HepG2 (cell line): Measurements from ENCODE around the gene TACC2. TPM values are rescaled to one million over a fixed set of nuclear protein-coding genes. Genes with fewer than 3 reads are reported as not detected.

Experiments
- ATAC-seq: fragments of 200-7000 bp; cut with Tn5 transposase; 3 replicates; pipeline ENCODE4 v1.9.1; 2020; ENCODE audit warnings: mild to moderate bottlenecking, moderate library complexity
- BruUV-seq: library from RNA; stranded (reverse); fragments of 400-500 nt; replicated peaks from 2 replicates; lab custom pipeline; 2021; lab: Mats Ljungman, UMichigan
- CTCF ChIA-PET: fragments of 300-600 bp; formaldehyde crosslinking; extraction: SDS; loops from one replicate; lab custom pipeline; 2021; ENCODE audit warnings: low total read pairs, inconsistent platforms, low intra/inter-chr PET ratio; lab: Yijun Ruan, JAX
- POLR2A ChIA-PET: fragments of 350-600 bp; sonication (Branson Sonifier 250); formaldehyde crosslinking; loops from one replicate; lab custom pipeline; 2020; ENCODE audit warnings: antibody characterized with exemption, inconsistent platforms; lab: Yijun Ruan, JAX
- DNase-seq: peaks from one replicate; pipeline ENCODE4 v3.0.0-alpha.2; 2015; ENCODE audit warnings: low spot score
- FAIRE-seq: peaks from 3 replicates; lab custom pipeline; 2011; peaks lifted over from hg19 to GRCh38; lab: Jason Lieb, UNC
- H2AFZ ChIP-seq: one replicate; pipeline ENCODE4 v1.6.1; 2011; ENCODE audit warnings: low read length, inconsistent platforms
- H3K27ac ChIP-seq: fragments of 300-600 bp; 3 replicates; pipeline ENCODE4 v1.8.0; 2011; ENCODE audit warnings: mixed run types, mild to moderate bottlenecking, mixed read lengths, low read length, inconsistent platforms; ENCODE audit not compliant: insufficient read depth; ENCODE audit errors: extremely low read length
- H3K27me3 ChIP-seq, 2 experiments: fragments of 200-600 bp in 1 of 2; 2 replicates in 1 of 2; 3 replicates in 1 of 2; pipeline versions ENCODE4 v1.6.0 to v1.8.0; 2011; ENCODE audit warnings: low read length in 2 of 2, mild to moderate bottlenecking in 2 of 2, moderate library complexity in 2 of 2, inconsistent platforms in 1 of 2; ENCODE audit not compliant: insufficient read depth in 2 of 2, control insufficient read depth in 1 of 2
- H3K36me3 ChIP-seq, 2 experiments: fragments of 200-600 bp in 1 of 2; replicated peaks in 1 of 2; 2 replicates in 1 of 2; 3 replicates in 1 of 2; pipeline versions ENCODE4 v1.5.1 to v1.8.0; 2011; ENCODE audit warnings: low read length in 2 of 2, inconsistent platforms in 1 of 2; ENCODE audit not compliant: insufficient read depth in 2 of 2, control insufficient read depth in 1 of 2
- H3K4me1 ChIP-seq: 2 replicates; pipeline ENCODE4 v1.5.1; 2012; ENCODE audit warnings: low read length, inconsistent platforms; ENCODE audit not compliant: insufficient read depth
- H3K4me2 ChIP-seq: 2 replicates; pipeline ENCODE4 v1.6.0; 2011; ENCODE audit warnings: low read depth, low read length, inconsistent platforms
- H3K4me3 ChIP-seq, 3 experiments: fragments of 200-600 bp in 1 of 3; sonication (generic), shearing (Covaris generic) in 1 of 3; replicated peaks in 1 of 3; 2 replicates each; pipeline ENCODE4 v1.5.1; 2011 to 2016; ENCODE audit warnings: low read length in 3 of 3, inconsistent platforms in 2 of 3, low read depth in 2 of 3, mild to moderate bottlenecking in 2 of 3, control low read depth in 1 of 3, mixed read lengths in 1 of 3; ENCODE audit not compliant: insufficient read depth in 1 of 3
- H3K79me2 ChIP-seq: one replicate; pipeline ENCODE4 v1.6.1; 2011; ENCODE audit warnings: low read length, inconsistent platforms; ENCODE audit not compliant: insufficient read depth
- H3K9ac ChIP-seq: 2 replicates; pipeline ENCODE4 v1.6.0; 2011; ENCODE audit warnings: mild to moderate bottlenecking, low read depth, low read length, inconsistent platforms; ENCODE audit not compliant: insufficient read depth
- H3K9me3 ChIP-seq: 2 replicates; pipeline ENCODE4 v1.5.1; 2012; ENCODE audit warnings: mild to moderate bottlenecking, low read length
- H4K20me1 ChIP-seq: 2 replicates; pipeline ENCODE4 v1.6.0; 2011; ENCODE audit warnings: inconsistent platforms, mild to moderate bottlenecking, low read length, moderate library complexity; ENCODE audit not compliant: insufficient read depth
- HIVEP1 ChIP-seq: sonication (generic); formaldehyde crosslinking; IDR thresholded peaks from 2 replicates; pipeline ENCODE4 v1.4.0; 2020; ENCODE audit warnings: mild to moderate bottlenecking, missing genetic modification reagents
- JARID2 ChIP-seq: sonication (generic); formaldehyde crosslinking; IDR thresholded peaks from 2 replicates; pipeline ENCODE4 v1.8.1; 2023; ENCODE audit warnings: missing genetic modification reagents, inconsistent platforms; ENCODE audit not compliant: insufficient replicate concordance
- NFATC3 ChIP-seq: sonication (generic); formaldehyde crosslinking; IDR thresholded peaks from 2 replicates; pipeline ENCODE4 v1.5.1; 2020; ENCODE audit warnings: mild to moderate bottlenecking, missing genetic modification reagents
- NFRKB ChIP-seq: fragments of 450-650 bp; IDR thresholded peaks from 2 replicates; pipeline ENCODE4 v1.6.1; 2017
- PAX8 ChIP-seq: sonication (generic); formaldehyde crosslinking; IDR thresholded peaks from 2 replicates; pipeline ENCODE4 v1.8.0; 2022; ENCODE audit warnings: mild to moderate bottlenecking, missing genetic modification reagents, borderline replicate concordance
- ZNF251 ChIP-seq: sonication (generic); formaldehyde crosslinking; IDR thresholded peaks from 2 replicates; pipeline ENCODE4 v1.9.0; 2021; ENCODE audit warnings: mild to moderate bottlenecking, missing genetic modification reagents
- ZNF451 ChIP-seq: sonication (generic); formaldehyde crosslinking; IDR thresholded peaks from 2 replicates; pipeline ENCODE4 v1.5.0; 2020; ENCODE audit warnings: mild to moderate bottlenecking, missing genetic modification reagents
- ZNF782 ChIP-seq: sonication (generic); formaldehyde crosslinking; IDR thresholded peaks from 2 replicates; pipeline ENCODE4 v1.4.0; 2020; ENCODE audit warnings: missing genetic modification reagents, mild to moderate bottlenecking, borderline replicate concordance
- ZNF792 ChIP-seq: IDR thresholded peaks from 2 replicates; pipeline ENCODE4 v1.6.1; 2016
- WGBS: methylation state at CpG from one replicate; pipeline ENCODE4 v1.1.6; 2017; ENCODE audit warnings: low lambda C conversion rate; 5-methylcytosine and 5-hydroxymethylcytosine counted together
- in situ Hi-C: cut with HindIII; loops from 2 replicates; pipeline ENCODE4 v1.10.0; 2017; ENCODE audit warnings: low pct_unique_long_range_greater_than_20kb; ENCODE audit not compliant: extremely low pct_ligation_motif_present
- intact Hi-C: fragments of 100-400 bp; cut with micrococcal nuclease; formaldehyde crosslinking; loops from one replicate; pipeline ENCODE4 v1.10.0; 2022; ENCODE audit not compliant: unreplicated experiment
- polyA plus RNA-seq, 8 experiments: library from polyadenylated mRNA; depleted of rRNA in 3 of 8; stranded (reverse) in 7 of 8; unstranded in 1 of 8; fragments of >200 nt; fragmentation: Illumina TruSeq in 4 of 8; extraction: Trizol in 4 of 8; gene quantifications; 2 replicates each; pipeline versions ENCODE4 v1.2.1 to v1.2.3, GENCODE V29; 2011 to 2016; ENCODE audit warnings: low read depth in 4 of 8, missing spikeins in 1 of 8, mixed read lengths in 1 of 8; ENCODE audit not compliant: insufficient read depth in 1 of 8
- total RNA-seq, 5 experiments: library from RNA; depleted of rRNA; stranded (reverse); fragments of >200 nt; fragmentation: Illumina TruSeq; extraction: Trizol; gene quantifications; 2 replicates each; pipeline ENCODE4 v1.2.3, GENCODE V29; 2016; ENCODE audit warnings: low read depth in 1 of 5
- TF ChIP-seq, protein P1 (sequence below): sonication (generic); formaldehyde crosslinking; IDR thresholded peaks from 2 replicates; pipeline ENCODE4 v1.8.0; 2022; ENCODE audit warnings: missing genetic modification reagents, mild to moderate bottlenecking, inconsistent platforms, borderline replicate concordance
- TF ChIP-seq, protein P2 (sequence below): IDR thresholded peaks from 2 replicates; pipeline ENCODE4 v1.6.1; 2016; ENCODE audit warnings: missing compliant biosample characterization, missing genetic modification reagents, borderline replicate concordance

TACC2 gene
- total and polyA plus RNA-seq, 2 of the 13 experiments (the other 11 are each of a cell fraction or from before 2014, with no cell fraction given) = 11.8 to 16.0 TPM

DNA sequence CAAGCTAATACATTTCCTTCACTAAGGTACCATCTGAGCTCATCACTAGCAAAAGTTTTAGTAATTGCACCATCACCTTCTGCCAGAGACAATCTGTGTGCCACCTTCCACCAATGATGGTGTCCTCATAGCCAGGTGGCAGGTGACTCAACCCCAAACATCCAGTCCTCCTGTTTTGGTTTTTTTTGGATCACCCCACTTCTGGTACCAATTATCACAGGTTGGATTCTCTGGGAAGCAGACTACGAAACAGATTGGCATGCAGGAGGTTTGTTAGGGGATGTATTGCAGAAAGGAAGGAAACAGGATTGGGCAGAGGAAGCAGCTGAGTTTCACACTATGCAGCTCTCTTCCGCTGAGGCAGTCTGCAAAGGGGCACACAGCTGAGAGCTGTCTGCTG is 4.5 kb upstream of the TACC2 start:
- Histone ChIP-seq H3K36me3 (no peaks in the 10 kb centered on the region), H3K27ac (no peak overlapping the region), H3K4me3 (no peak overlapping the region), H3K9ac (no peak overlapping the region), H3K9me3 (peaks cover 10% of the 10 kb centered on the region), H4K20me1 (no peaks in the 10 kb centered on the region), H2AFZ (no peak overlapping the region), H3K4me2 (no peak overlapping the region), H3K79me2 (no peaks in the 10 kb centered on the region), H3K4me1 (peaks cover 32% of the 10 kb centered on the region), H3K27me3 (no peaks in the 10 kb centered on the region)
- ChIA-PET POLR2A (no interaction called here), CTCF (no interaction called here)
- intact Hi-C loops (no loop called here), in situ Hi-C loops (no loop called here)
- no peak for ATAC-seq
- BruUV-seq = no TSS peak
- no peak for FAIRE-seq
- no peak for DNase-seq
- 100% methylated on average over 2 of the region's 2 CpGs for WGBS
- TF ChIP-seq NFATC3 (CRISPR knock-in tag) = no peak
- no peak for TF ChIP-seq ZNF782 (CRISPR knock-in tag)
- no peak for TF ChIP-seq NFRKB
- no peak for TF ChIP-seq PAX8
- TF ChIP-seq, protein P1, sequence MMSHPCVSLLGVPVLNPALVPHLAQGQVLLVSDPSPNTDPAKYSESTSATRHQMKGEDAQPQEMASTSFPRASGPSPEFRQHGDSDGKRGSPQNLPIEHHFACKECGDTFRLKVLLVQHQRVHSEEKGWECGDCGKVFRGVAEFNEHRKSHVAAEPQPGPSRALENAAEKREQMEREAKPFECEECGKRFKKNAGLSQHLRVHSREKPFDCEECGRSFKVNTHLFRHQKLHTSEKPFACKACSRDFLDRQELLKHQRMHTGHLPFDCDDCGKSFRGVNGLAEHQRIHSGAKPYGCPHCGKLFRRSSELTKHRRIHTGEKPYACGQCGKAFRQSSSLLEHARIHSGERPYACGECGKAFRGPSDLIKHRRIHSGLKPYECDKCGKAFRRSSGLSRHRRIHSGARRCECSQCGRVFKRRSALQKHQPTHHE (CRISPR knock-in tag) = no peak
- TF ChIP-seq ZNF451 (CRISPR knock-in tag) = no peak
- no peak for TF ChIP-seq ZNF792 (CRISPR knock-in tag)
- TF ChIP-seq, protein P2, sequence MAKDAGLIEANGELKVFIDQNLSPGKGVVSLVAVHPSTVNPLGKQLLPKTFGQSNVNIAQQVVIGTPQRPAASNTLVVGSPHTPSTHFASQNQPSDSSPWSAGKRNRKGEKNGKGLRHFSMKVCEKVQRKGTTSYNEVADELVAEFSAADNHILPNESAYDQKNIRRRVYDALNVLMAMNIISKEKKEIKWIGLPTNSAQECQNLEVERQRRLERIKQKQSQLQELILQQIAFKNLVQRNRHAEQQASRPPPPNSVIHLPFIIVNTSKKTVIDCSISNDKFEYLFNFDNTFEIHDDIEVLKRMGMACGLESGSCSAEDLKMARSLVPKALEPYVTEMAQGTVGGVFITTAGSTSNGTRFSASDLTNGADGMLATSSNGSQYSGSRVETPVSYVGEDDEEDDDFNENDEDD (CRISPR knock-in tag) = no peak
- TF ChIP-seq JARID2 (CRISPR knock-in tag) = no peak
- no peak for TF ChIP-seq HIVEP1 (CRISPR knock-in tag)
- no peak for TF ChIP-seq ZNF251 (CRISPR knock-in tag)
